Measurements from ENCODE around the gene CAP1.
A peak's percentile ranks its signal among the peaks of the same experiment; 100 is the strongest.
"Not testable (repeated sequence)": the region's sequence is repeated elsewhere in the genome, so short reads cannot be mapped to it uniquely, and the experiment has no call there.

CAP1 gene

DNA sequence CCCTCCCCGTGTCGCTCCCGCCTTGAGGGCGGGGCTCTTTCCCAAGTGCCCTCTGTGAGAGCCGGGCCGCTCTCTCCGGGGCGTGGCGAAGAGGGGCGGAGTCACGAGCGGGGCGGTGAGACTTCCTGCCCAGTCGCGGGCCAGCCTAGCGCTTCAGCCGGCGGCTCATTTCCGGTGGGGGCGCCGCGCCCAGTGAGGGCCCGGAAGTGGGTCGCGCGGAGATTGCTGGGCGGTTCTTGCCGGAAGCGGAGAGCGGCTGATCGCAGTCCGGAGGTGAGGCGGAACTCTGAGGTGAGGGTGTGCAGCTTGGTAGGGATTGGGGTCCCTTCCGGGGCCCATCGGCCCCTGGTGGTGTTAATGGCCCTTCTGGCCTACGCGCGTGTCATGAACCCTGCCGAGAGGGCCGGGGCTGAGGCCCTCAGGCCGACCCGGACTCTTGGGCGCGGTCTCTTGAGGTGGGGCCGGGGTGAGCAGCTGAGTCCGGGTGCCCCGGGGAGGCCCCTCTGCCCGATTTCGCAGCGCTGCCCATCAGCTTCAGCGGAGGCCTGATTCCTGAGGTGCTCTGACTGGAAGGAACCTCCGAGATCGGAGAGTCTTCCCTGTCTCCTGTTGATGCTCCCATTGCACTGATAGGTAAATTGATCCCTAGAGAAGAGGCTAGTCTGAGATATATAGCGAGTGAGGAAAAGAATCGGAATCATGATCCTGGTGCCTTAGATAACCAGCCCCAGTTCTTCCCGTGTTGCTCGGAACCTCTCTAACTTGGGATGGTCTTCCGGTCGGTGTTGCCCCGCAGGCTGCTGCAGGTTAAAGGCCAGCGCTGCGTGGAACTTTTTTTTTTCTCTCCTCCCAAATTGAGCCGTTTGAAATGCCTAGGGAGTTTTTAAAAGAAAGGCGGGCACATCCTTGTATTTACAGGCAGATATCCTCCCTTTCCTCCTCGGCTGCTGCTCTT lies at the start of gene CAP1:
Gene CAP1 (plus strand): TSS at position 219 of the 955 bp plus-strand sequence. CDS start 18,618 bp downstream, outside the sequence.
- peak; percentile 100 for DNase-seq (ENCODE audit: low read depth, low spot score)

DNA sequence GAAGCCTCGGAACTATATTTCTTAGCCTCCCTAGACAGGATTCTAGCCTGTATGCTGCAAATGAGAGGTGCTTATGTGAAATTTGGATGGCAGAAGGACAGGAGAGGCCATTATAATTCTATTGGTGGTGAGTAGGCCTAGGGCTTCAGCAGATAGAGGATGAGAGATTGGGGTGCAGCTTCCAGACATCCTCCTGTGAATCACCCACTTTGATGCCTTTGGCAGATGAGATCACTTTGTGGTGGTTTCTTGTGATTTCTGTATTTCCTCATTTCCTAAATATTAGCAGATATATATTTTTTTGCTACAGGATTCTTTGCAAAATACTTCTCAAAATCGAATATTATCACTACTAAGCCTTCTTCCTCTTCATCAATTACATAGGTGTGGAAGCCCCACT lies 48.3 kb upstream of the CAP1 start:
- DNase-seq (ENCODE audit: low read depth, low spot score): no peak

- DNase-seq (ENCODE audit: low read depth, low spot score): no peak
These were observed 47.6 kb upstream of the CAP1 start for GRCh38 chr1:39992888-39993287.

DNA sequence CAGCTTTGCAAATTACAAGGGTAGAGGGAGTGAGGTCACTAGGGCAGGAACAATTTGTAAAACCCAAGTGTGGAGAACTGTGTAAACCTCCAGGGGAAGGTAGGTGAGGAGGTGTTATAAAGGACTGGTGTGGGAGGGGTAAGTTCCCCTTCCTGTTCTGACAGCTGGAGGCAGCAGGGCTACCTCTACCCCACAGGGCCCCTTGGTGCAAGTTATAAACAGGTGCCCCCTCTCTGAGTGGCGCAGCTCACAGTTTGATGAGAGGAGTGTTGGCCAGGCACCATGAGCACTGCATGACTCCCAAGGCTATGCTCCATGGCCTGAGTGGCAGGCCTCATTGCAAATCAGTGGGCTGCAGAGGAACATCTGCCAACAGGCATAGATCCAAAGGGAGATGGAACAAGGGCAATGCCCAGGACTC lies 44.5 kb upstream of the CAP1 start:
- DNase-seq (ENCODE audit: low read depth, low spot score): no peak

- DNase-seq (ENCODE audit: low read depth, low spot score): no peak
These were observed 44.0 kb upstream of the CAP1 start for GRCh38 chr1:39996396-39997004.

DNA sequence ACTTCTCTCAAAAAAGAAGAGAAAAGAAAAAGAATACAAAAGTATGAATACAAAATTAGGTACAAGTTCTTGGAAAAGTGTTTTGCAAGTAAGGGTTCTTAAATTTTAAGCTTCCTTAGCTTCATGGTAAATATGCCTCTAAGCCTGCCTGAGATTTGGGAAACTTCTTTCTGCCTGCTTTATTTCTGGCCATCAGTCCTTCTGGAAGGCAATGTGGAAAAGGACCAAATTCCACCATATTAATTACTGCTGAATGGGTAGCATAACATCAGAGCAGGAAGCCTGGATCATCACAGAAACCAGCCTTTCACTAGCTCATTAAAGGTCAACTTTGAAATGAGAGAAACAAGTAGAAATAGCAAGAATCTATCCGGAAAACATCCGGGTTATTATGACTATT lies 39.1 kb upstream of the CAP1 start:
- no peak for DNase-seq (ENCODE audit: low read depth, low spot score)

GRCh38 chr1:40003156-40004093 lies 37.1 kb upstream of the CAP1 start:
- no peak for DNase-seq (ENCODE audit: low read depth, low spot score)

GRCh38 chr1:40004857-40005256 lies 35.7 kb upstream of the CAP1 start:
- DNase-seq (ENCODE audit: low read depth, low spot score): peak; percentile 39

- DNase-seq (ENCODE audit: low read depth, low spot score): not testable (repeated sequence)
These were observed 33.0 kb upstream of the CAP1 start for GRCh38 chr1:40007481-40008034.

DNA sequence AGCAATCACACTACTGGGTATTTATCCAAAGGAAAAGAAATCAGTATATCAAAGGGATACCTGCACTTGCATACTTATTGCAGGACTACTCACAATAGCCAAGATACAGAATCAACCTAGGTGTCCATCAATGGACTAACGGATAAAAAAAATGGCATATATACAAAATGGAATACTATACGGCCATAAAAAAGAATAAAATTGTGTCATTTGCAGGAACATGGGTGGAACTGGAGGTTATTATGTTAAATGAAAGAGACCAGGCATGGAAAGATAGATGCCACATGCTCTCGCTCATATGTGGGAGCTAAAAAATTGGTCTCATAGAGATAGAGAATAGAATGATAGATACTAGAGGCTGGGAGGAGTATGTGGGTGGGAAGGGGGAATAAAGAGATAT lies 29.3 kb upstream of the CAP1 start:
- DNase-seq (ENCODE audit: low read depth, low spot score): no peak

DNA sequence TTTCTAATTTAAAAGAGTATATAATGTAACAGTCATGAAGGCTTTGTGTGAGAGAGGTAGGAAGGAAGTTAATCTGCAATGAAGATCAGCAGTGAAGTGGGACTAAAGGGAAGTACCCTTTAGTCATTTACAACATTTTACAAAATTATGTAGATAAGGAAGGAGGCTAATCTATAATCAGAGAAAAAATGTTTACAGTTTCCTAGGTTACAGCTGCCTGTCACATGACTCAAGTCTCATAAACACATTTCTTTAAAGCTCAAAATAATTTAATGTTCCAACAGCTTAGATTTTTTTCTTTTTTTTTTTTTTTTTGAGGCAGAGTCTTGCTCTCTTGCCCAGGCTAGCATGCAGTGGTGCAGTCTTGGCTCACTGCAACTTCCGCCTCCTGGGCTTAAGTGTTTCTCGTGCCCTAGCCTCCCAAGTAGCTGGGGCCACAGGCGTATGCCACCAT lies 26.2 kb upstream of the CAP1 start:
- DNase-seq (ENCODE audit: low read depth, low spot score): no peak

GRCh38 chr1:40014812-40015594 lies 25.5 kb upstream of the CAP1 start:
- DNase-seq (ENCODE audit: low read depth, low spot score): no peak

GRCh38 chr1:40017951-40018575 lies 22.5 kb upstream of the CAP1 start:
- peak; percentile 19 for DNase-seq (ENCODE audit: low read depth, low spot score)

DNA sequence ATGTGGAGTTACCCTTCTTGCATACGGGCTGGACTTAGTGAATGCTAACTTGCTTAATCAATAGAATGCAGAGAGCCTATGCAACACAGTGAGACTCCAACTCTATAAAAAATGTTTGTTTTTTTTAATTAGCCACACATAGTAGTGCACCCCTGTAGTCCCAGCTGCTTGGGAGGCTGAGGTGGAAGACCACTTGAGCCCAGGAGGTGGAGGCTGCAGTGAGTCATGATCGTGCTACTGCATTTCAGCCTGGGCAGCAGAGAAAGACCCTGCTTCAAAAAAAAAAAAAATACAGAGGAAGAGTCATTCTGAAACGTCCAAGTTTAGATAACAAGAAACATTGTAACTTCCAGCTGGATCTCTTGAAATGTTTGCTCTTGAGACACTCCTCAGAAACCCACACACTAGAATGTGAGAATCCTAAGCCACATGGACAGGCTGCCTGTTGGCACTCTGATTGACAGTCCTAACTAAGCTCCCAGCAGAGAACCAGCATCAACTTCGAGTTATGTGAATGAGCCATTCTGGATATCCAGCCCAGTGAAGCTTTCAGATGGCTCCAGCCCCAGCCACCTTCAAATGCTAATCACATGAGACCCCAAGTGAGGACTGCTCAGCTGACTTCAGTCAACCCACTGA lies 20.0 kb upstream of the CAP1 start:
- no peak for DNase-seq (ENCODE audit: low read depth, low spot score)

- no peak for DNase-seq (ENCODE audit: low read depth, low spot score)
These were observed 17.1 kb upstream of the CAP1 start for GRCh38 chr1:40023379-40023944.

- DNase-seq (ENCODE audit: low read depth, low spot score): no peak
These were observed 15.9 kb upstream of the CAP1 start for GRCh38 chr1:40024671-40025070.

DNA sequence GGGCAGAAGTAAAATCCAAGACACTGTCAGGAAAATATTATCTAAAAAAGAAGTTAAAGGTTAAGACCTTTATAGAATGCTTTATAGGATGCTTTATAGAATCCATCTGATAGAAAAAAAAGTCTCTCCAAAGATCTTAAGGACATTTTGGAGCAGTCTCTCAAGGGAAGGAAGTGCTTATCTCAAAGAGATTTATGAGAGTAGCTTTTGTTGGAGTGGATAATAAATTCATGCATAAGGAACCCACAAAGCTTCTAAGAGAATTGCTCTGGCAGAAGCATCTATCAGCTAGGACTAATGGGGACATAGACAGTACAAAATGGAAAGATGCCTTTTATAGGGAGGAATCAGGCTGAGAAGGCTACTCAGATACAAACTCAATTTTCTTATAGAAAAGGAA lies 12.9 kb upstream of the CAP1 start:
- DNase-seq (ENCODE audit: low read depth, low spot score): no peak

DNA sequence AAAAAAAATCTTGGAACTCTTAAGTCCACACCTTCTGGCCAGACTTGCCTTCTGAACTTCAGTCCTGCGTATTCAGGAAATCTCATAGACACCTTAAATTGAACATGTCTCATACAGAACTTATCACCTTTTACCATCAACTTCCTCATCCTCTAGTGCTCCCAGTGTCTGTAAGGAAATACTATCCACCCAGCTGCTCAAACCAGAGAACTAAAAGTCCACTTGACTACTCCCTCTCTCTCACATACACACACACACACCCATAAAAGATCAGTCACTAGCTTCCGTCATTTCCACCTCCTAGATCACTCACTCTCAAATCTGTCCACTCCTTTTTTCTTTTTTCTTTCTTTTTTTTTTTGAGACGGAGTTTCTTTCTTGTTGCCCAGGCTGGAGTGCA lies 10.9 kb upstream of the CAP1 start:
- DNase-seq (ENCODE audit: low read depth, low spot score): no peak

GRCh38 chr1:40030528-40031135 lies 9.9 kb upstream of the CAP1 start:
- DNase-seq (ENCODE audit: low read depth, low spot score): no peak

Measured in ELF-1 (cell line).